D721Med (cell line): Measurements from ENCODE around the gene ATP11B.

Experiments
- DNase-seq: peaks from one replicate; pipeline ENCODE4 v3.0.0; 2011; ENCODE audit warnings: low spot score; ENCODE audit not compliant: insufficient read length
- FAIRE-seq: peaks from 2 replicates; lab custom pipeline; 2011; peaks lifted over from hg19 to GRCh38; lab: Jason Lieb, UNC
- TF ChIP-seq, protein P1 (sequence below): IDR thresholded peaks from 2 replicates; pipeline ENCODE4 v1.5.1; 2012; ENCODE audit warnings: mild to moderate bottlenecking, control low read depth; ENCODE audit not compliant: insufficient read depth; ENCODE audit errors: missing control alignments

The ATP11B gene

DNA sequence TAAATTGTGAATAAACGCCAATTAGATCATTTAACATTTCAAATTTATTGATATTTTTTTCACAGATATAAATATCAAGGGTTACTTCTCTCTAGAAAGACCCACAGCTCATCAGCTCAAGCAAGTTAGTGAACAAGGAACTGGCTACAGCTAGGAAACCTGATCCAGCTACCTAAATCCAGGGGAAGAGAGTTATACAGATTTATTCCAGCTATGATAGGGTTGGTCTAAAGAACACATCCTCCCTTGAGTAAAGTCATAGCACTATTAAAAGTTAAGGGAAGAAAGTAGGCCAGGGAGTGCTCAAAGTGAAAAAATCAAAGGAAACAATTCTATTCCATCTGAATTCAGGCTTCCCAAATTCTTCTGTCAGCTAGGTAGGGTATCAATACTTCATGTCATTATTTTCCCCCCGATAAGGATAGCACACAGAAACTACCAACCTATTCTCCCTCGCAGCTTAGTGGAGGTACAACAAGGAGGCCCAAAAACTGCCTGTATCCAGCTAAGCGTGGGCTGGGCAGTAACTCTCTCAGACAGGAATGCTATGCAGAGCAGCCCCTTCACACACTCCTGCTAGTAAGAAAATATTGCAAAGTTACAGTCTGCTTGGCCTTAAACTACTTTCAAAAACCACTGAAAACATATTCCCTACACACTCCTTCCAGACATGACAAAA, 143.1 kb downstream of the ATP11B start:
- FAIRE-seq (no peak), DNase-seq (no peak)
- TF ChIP-seq, protein P1, sequence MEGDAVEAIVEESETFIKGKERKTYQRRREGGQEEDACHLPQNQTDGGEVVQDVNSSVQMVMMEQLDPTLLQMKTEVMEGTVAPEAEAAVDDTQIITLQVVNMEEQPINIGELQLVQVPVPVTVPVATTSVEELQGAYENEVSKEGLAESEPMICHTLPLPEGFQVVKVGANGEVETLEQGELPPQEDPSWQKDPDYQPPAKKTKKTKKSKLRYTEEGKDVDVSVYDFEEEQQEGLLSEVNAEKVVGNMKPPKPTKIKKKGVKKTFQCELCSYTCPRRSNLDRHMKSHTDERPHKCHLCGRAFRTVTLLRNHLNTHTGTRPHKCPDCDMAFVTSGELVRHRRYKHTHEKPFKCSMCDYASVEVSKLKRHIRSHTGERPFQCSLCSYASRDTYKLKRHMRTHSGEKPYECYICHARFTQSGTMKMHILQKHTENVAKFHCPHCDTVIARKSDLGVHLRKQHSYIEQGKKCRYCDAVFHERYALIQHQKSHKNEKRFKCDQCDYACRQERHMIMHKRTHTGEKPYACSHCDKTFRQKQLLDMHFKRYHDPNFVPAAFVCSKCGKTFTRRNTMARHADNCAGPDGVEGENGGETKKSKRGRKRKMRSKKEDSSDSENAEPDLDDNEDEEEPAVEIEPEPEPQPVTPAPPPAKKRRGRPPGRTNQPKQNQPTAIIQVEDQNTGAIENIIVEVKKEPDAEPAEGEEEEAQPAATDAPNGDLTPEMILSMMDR, result no peak

DNA sequence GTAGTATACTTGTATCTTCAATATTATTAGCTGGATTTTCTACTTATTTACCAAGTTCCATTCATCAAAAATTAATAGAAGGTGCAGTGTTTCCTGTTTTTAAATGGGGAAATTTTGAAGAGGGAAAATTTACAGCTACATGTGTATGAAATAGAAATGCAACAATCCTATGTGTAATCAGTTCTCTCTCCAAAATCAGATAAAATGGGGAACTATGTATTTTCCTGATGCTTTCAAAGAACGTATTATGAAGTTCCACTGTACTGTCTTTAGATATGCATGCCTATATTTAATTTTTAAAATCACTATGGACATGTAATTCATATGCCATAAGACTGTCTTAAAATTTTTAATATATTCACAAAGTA, 143.6 kb downstream of the ATP11B start:
- DNase-seq (no peak), FAIRE-seq (no peak)
- TF ChIP-seq, protein P1, result no peak

DNA sequence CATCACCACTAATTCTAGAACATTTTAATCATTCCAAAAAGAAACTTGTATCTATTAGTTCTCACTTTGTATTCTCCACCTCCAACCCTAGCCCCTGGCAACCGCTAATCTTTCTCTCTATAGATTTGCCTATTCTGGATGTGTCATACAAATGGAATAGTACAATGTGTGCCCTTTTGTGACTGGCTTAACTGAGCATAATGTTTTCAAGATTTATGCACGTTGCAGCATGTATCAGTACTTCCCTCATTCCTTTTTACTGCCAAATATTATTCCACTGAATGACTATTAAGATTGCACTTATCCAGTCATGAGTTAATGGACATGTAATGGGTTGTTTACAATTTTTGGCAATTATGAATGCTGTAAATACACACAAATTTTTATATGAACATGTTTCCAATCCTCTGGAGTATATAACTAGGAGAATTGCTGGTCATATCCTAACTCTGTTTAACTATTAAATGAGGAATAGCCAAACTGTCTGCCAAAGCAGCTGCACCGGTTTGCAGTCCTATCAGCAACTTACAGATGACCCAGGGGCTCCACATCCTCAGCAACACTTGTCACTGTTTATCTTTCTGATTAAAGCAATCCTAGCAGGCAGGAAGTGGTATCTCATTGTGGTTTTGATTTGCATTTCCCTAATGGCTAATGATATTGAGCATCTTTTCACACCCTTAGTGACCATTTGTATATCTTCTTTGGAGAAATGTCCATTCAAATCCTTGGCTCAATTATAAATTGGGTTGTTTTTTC, 144.2 kb downstream of the ATP11B start:
- TF ChIP-seq, protein P1, result no peak
- no peak for FAIRE-seq
- DNase-seq, result no peak

DNA sequence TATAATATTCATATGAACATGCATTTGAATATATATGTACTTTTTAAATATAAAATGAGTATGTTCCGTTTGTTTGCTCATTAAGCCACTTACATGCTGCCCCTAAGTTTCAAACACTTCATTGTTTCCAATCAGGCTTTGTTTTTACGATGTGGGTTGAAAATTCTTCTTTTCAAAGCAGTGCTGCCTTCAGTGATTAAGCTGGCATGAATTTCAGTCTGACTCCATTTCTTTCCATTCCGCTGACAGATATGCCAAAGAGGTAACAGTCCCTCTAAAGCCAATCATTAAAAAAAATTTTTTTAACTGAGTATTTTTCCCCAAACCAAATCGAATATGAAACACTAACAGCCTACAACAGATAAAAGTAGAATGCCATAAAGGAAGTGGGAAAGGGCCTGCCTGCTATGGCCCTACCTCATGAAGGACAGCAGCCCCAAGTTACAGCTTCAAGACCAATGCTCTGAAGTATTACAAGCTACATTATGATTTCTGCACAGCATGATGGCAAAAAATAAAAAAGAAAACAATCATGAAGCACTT, 147.0 kb downstream of the ATP11B start:
- TF ChIP-seq, protein P1, result no peak
- DNase-seq, result no peak
- no peak for FAIRE-seq

DNA sequence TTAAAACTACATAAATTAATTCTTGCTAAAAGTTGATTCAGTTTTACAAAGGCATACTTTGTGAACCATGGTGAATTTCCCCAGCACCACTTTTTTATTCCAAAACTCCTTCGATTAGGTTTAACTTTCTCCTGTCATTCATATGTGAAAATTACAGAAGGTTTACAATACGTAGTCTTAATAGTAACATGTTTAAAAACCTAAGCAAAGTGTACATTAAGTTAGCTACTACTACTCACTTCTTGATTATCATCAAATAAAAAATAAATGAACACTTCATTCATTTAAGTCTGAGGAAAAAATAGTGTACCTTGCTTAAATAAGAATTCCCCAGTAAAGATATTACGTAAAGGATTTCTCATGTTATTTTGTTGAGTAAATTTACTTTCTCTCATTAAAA, 148.4 kb downstream of the ATP11B start:
- no peak for DNase-seq
- FAIRE-seq, result no peak
- TF ChIP-seq, protein P1, result no peak

DNA sequence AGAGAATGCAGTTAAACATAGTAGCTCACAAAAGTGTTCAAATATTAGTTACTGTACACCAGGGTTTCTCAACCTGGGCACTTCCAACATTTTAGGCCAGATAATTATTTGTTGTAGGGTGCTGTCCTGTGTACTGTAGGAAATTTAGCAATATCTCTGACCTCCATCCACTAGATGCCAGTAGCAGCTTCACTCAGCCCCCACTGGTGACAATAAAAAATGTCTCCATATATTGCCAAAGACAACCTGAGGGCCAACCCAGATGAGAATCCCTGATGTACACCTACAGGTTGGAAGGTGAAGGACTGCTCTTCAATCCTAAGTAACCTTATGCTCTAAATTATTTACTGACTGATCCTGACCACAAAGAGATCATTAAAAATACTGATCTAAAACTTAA, 154.6 kb downstream of the ATP11B start:
- TF ChIP-seq, protein P1, result no peak
- FAIRE-seq (no peak), DNase-seq (no peak)

DNA sequence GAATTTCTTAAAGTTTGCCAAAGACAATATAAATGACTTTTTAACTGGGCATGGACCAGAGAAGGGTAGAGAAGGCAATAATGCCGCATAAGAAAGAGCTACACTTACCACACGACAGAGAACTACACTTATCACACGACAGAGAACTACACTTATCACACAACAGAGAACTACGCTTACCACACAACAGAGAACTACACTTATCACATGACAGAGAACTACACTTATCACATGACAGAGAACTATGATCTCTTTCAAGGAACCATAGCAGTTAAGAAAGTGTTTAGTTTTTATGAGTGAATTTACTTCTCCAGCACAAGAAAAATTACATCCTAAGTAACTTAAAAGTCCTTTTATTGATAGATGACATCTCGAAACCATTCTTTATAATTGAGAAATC, 155.0 kb downstream of the ATP11B start:
- FAIRE-seq (no peak), DNase-seq (no peak)
- TF ChIP-seq, protein P1, result no peak
